HCT116 (cell line): ENCODE data around the gene S100G.

ENCODE experiments used
- CEBPB ChIP-seq: IDR thresholded peaks from 2 replicates; pipeline ENCODE4 v1.6.1; 2012; ENCODE audit warnings: low read depth
- EZH2 ChIP-seq: fragments of 200-600 bp; sonication (generic); IDR thresholded peaks from 2 replicates; pipeline ENCODE4 v1.6.1; 2017; ENCODE audit warnings: antibody characterized with exemption, mixed run types
- EZH2phosphoT487 ChIP-seq: fragments of 200-600 bp; IDR thresholded peaks from 2 replicates; pipeline ENCODE4 v1.6.1; 2018; ENCODE audit warnings: antibody characterized with exemption, borderline replicate concordance
- POLR2A ChIP-seq: IDR thresholded peaks from 2 replicates; pipeline ENCODE4 v1.7.0; 2011; ENCODE audit warnings: borderline replicate concordance; ENCODE audit not compliant: insufficient read depth, insufficient read length; ENCODE audit errors: extremely low read depth
- POLR2AphosphoS5 ChIP-seq: IDR thresholded peaks from 2 replicates; pipeline ENCODE4 v1.6.1; 2011; ENCODE audit warnings: mild to moderate bottlenecking, low read depth, low read length, moderate library complexity
- SP1 ChIP-seq: IDR thresholded peaks from 2 replicates; pipeline ENCODE4 v1.6.1; 2012; ENCODE audit warnings: low read depth
- SRF ChIP-seq: IDR thresholded peaks from 2 replicates; pipeline ENCODE4 v1.6.1; 2012; ENCODE audit warnings: low read depth
- ZFX ChIP-seq: fragments of 450-650 bp; IDR thresholded peaks from 2 replicates; pipeline ENCODE4 v1.6.1; 2017
- TF ChIP-seq, protein P1 (sequence below), 3 experiments: fragments of 200-600 bp in 1 of 3; sonication (generic) in 1 of 3; IDR thresholded peaks in 2 of 3; conservative IDR thresholded peaks in 1 of 3; 2 replicates each; pipeline ENCODE4 v1.5.1; 2012 to 2017; ENCODE audit warnings: low read depth in 2 of 3, low read length in 2 of 3, antibody characterized with exemption in 1 of 3, borderline replicate concordance in 1 of 3, control low read depth in 1 of 3, mild to moderate bottlenecking in 1 of 3, mixed read lengths in 1 of 3, mixed run types in 1 of 3, moderate library complexity in 1 of 3; ENCODE audit not compliant: insufficient read depth in 1 of 3
- TF ChIP-seq, protein P2 (sequence below): IDR thresholded peaks from 2 replicates; pipeline ENCODE4 v1.6.1; 2012; ENCODE audit warnings: low read depth

DNA sequence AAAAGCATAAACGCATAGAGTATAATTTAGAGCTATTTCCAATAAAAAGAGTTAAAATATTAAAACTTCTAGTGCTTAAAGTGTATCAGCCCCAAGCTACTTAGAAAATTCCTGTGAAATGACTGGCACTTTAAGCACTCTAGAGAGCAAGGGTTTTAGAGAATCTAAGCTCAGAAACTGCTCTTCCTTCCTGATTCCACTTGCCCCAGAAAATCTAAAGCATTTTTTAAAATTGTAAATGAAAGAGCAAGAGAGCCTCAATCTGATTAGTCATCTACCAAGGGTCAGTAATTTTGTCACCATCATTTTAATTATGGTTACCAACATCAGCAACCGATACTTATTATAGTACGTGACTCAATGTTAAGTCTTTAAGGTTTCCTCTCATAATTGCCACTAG is 37.6 kb downstream of the S100G start:
- TF ChIP-seq, protein P1, sequence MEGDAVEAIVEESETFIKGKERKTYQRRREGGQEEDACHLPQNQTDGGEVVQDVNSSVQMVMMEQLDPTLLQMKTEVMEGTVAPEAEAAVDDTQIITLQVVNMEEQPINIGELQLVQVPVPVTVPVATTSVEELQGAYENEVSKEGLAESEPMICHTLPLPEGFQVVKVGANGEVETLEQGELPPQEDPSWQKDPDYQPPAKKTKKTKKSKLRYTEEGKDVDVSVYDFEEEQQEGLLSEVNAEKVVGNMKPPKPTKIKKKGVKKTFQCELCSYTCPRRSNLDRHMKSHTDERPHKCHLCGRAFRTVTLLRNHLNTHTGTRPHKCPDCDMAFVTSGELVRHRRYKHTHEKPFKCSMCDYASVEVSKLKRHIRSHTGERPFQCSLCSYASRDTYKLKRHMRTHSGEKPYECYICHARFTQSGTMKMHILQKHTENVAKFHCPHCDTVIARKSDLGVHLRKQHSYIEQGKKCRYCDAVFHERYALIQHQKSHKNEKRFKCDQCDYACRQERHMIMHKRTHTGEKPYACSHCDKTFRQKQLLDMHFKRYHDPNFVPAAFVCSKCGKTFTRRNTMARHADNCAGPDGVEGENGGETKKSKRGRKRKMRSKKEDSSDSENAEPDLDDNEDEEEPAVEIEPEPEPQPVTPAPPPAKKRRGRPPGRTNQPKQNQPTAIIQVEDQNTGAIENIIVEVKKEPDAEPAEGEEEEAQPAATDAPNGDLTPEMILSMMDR (IDR thresholded peaks at IDR 0.05 in 2 of 3, conservative IDR thresholded peaks at IDR 0.05 in 1 of 3; ENCODE audit: borderline replicate concordance in 1 of 3, insufficient read depth in 1 of 3, low read depth in 2 of 3, low read length in 2 of 3), result no peak
- TF ChIP-seq EZH2, result no peak
- TF ChIP-seq, protein P2, sequence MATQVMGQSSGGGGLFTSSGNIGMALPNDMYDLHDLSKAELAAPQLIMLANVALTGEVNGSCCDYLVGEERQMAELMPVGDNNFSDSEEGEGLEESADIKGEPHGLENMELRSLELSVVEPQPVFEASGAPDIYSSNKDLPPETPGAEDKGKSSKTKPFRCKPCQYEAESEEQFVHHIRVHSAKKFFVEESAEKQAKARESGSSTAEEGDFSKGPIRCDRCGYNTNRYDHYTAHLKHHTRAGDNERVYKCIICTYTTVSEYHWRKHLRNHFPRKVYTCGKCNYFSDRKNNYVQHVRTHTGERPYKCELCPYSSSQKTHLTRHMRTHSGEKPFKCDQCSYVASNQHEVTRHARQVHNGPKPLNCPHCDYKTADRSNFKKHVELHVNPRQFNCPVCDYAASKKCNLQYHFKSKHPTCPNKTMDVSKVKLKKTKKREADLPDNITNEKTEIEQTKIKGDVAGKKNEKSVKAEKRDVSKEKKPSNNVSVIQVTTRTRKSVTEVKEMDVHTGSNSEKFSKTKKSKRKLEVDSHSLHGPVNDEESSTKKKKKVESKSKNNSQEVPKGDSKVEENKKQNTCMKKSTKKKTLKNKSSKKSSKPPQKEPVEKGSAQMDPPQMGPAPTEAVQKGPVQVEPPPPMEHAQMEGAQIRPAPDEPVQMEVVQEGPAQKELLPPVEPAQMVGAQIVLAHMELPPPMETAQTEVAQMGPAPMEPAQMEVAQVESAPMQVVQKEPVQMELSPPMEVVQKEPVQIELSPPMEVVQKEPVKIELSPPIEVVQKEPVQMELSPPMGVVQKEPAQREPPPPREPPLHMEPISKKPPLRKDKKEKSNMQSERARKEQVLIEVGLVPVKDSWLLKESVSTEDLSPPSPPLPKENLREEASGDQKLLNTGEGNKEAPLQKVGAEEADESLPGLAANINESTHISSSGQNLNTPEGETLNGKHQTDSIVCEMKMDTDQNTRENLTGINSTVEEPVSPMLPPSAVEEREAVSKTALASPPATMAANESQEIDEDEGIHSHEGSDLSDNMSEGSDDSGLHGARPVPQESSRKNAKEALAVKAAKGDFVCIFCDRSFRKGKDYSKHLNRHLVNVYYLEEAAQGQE, result no peak
- TF ChIP-seq SP1, result no peak
- TF ChIP-seq EZH2phosphoT487, result no peak
- TF ChIP-seq SRF, result no peak
- no peak for TF ChIP-seq CEBPB
- TF ChIP-seq POLR2AphosphoS5, result no peak
- TF ChIP-seq POLR2A, result no peak
- no peak for TF ChIP-seq ZFX
